ENCODE results near the gene ZNF550.

Gene ZNF550

GRCh38 chr19:57559404-57560025, at the start of gene ZNF550:
TSS of gene ZNF550 (minus strand) at chr19:57559863. CDS start at chr19:57559682, 181 bp downstream.
- DNase-seq: peak; percentile 86 to 91

- no peak for DNase-seq
Observed at GRCh38 chr19:57606931-57607330, 47.3 kb upstream of the ZNF550 start.

DNA sequence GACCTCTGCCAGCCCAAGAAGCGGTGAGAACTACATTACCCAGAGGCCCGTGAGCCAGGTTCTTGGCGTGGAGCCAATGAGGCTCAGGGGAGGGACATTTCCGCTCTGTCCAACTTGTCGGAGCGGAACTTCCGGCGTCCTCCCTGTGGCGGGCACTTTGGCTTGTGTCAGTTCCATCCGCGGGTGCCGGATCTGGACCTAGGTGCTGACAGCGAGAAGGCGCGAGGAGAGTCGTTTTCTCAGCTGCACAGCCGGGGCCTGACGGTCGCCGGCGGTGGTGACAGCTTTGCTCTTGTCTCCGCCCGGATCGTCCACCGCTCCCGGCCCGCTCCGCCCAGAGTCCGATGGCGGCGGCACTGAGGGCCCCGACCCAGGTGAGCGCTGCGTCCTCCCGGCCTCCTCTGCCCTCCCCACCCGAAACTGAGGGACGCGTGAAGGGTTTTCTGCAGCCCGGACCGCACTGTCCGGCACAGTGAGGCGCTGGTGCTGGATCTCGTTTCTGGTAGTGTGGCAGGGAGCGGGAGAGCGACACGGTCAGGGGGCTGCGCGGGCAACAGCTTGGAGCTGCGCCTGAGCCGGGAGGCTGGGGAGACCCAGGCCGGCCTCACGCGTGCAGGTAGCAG, 40.2 kb upstream of the ZNF550 start, which contains the start of gene ZNF530:
Gene ZNF530 (plus strand): TSS at position 125 of the 623 bp plus-strand sequence. CDS start 4,461 bp downstream, outside the sequence.
- DNase-seq: peak; percentile 91 to 94

DNA sequence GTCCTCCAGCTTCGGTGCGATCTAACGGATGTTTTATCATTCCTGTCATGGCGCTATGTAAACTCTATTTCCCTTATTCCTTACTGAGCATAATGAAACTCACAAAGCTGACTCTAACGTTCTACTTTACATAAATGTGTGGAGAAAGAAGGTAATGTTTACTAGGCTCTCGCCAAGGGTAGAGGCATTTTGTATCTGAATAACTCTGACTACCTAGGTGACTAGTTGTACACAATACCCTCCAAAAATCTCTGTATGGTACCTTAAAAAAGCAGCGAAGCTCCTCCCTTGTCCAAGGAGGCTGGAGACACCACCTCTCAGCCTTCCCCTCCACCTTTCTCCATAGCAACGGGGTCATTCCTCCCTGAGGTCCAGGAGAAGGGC, 39.7 kb upstream of the ZNF550 start:
- no peak for DNase-seq

DNA sequence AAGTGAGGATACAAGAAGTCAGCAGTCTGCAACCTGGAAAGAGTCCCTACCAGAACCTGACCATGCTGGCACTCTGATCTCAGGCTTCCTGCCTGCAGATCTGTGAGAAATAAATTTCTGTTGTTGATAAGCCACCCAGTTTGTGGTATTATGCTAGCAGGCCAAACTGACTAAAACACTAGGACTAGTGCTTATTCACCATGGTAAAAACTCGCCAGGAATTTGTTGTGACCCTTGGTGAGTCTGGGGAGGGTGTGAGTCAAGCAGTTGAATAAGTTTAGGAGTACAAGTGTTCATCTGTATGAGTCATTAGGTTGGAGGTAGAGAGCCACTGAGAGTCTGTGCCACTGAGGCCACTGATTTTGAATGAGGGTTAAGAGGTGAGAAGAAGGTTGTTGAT, 27.9 kb upstream of the ZNF550 start:
- no peak for DNase-seq

DNA sequence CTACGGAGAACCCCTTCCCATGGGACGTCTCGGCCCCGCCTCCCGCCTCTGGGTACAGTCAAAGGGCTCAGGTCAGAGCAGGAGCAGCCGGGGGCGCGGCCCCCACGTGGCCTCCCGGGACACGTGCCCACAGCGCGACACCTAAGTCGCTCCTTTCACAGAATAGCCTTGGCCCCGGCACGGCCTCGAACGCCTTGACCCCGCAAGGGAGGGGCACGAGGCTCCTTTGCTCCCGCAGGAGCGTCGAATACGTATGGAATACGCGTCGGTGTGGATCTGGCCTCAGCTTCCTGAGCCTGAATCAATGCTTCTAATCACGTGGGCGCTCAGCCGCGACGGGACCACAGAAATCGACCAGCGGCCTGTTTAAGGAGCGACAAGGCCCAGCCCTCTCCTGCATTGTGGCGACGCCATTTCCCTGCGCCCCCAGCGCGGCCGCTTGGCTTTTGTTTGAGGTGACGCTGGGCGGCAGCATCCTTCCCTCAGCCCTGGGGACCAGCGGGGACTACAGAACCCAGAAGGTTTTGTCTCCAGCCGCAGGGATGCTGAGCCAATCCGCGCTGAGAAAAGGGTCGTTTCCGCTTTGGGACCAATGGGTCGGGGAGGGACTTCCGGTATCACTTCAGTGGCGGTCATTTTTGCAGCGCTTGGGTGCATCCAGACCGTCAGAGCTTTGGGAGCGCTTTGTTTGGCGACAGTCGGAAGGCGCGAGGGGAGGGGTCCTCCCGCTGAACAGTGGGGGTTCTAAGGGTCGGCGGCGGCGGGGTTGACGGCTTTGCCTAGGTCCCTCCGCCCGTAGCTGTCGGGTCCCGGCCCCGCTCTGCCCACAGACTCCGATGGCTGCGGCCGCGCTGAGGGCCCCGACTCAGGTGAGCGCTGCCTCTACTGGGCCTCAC, 24.1 kb upstream of the ZNF550 start, which contains the start of gene ZIK1:
Gene ZIK1 (plus strand): TSS at position 625 of the 896 bp plus-strand sequence. CDS start 212 bp downstream, at position 837.
- peak; percentile 81 to 86 for DNase-seq

DNA sequence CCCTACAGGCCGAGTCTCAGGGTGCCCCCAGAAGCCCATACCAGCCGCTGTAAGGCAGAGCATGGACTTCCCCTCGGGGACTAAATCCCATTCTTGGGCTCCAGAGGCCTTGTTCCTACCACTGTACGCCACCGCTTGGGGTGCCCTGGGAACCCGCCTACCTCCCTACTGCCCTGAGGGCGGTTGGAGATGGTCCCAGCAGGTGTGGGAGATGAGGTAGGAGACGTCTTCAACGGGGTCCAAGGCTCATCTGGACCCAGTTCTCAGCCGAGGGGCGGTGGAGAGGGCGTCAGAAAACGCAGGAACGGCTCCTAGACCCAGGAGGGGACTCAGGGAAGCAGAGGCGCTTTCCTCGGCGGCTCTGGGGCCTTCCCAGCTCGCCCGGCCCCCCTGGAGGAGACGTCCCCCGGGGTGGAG, 23.4 kb upstream of the ZNF550 start:
- DNase-seq: no peak

DNA sequence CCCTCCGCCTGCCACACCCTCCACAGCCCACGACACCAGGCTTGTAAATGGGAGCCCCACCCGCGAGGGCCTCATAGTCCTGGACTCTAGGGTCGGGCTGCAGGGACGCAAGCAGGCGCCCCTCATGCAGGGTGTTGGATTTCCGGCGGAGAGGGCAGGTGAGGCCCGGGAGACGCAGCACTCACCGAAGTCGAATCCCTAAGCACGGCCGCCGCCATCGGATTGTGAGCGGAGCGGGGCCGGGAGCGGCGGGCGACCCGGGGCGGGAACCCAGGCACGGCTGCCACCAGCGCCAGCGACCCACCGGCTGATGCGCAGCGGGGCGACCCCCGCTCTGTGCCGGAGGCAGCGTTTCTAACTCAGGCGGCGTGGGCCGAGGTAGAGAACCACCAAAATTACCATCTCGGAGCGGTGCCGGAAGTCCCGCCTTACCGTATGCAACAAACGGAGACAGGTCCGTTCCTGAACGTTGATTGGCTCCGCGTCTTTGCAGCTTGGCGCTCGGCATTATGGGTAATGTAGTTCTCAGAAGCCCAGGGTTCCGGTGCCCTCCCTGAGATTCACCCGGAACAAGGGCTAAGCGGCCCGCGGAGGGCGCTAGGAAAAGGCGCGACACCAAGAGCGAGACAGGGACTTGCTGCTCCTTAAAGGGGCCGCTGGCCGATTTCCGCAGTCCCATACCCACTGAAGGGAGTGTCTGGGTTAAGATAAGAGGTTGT, 19.0 kb upstream of the ZNF550 start, which contains the start of gene ZNF416:
Gene ZNF416 (minus strand): TSS at position 425 of the 719 bp plus-strand sequence. CDS start 207 bp downstream, at position 218.
- peak; percentile 91 to 94 for DNase-seq

DNA sequence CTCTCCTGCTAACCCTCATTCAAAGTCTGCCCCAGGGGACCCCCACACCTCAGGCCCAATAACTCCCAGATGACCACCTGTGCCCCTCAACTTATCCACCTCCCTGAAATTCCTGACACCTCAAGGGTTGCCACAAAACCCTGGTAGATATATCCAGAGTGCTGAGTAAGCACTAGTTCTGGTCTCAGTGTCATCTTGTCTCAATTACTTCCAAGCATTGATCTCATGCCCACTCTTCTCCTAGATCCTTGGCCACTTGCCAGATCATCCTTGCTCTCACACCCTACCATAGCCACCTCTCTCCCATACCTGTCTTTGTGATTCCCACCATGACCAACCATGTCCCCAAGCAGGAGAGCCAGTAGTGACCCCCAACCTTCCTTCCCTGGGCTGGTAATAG, 17.0 kb upstream of the ZNF550 start:
- no peak for DNase-seq

DNA sequence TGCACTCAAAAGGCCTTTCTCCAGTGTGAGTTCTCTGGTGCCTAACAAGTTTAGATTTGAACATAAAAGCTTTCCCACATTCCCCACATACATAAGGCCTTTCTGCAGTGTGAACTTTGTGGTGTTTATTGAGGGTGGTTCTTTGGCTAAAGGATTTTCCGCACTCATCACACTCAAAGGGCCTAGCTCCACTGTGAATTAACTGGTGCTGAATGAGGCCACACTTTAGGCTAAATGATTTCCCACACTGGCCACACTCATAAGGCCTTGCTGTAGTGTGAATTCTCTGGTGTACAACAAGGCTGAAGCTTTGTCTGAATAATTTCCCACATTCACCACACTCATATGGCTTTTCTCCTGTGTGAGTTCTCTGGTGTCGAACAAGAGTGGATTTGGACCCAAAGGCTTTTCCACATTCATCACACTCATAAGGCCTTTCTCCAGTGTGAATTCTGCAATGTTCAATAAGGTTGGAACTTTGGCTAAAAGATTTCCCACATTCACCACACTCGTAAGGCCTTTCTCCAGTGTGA, 12.8 kb upstream of the ZNF550 start:
- no peak for DNase-seq

DNA sequence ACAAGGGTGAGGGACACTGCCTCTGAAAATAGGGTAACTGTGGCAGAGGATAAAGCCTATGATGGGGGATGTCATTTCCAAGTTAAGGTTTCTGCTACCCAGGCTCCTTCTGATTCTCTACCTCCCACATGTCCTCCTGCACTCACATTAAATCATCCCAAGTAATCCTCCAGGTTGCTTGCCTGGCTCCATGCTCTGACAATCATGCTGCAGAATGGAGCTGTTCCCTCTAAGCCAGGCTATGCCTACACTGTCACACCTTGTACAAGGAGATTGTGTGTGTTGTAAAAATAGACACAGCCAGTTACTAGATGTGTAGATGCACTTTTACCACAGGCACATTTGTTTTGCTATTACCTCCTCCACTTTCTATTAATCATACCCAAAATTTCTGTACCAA, 11.0 kb upstream of the ZNF550 start:
- DNase-seq: no peak

- DNase-seq: no peak
Observed at GRCh38 chr19:57566396-57567265, 7.0 kb upstream of the ZNF550 start.

DNA sequence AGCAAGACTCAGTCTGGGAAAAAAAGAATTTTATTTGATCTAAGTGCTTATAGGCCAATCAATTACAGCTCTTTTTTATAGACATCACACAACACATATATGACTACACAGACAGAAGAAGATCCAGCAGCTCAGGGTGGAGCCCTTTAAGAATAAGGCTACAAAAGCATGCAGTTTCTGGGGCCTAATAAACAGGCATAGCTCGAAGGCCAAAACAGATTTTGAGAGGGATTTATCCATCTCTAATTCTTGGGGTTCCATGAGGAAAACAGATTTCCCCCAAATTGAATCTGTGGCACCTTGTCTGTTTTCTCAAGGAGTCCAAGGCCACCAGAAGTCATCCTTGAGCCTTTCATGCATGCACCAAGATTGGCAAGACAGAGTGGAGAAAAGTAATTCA, 3.9 kb upstream of the ZNF550 start:
- no peak for DNase-seq

GRCh38 chr19:57560049-57560491, 407 bp upstream of the ZNF550 start:
- no peak for DNase-seq

- DNase-seq: peak; percentile 15 to 25
Observed at GRCh38 chr19:57559008-57559403, 657 bp downstream of the ZNF550 start.

- DNase-seq: no peak
Observed at GRCh38 chr19:57558525-57558924, 1.1 kb downstream of the ZNF550 start.

- DNase-seq: no peak
Observed at GRCh38 chr19:57557659-57558058, 2.0 kb downstream of the ZNF550 start.

GRCh38 chr19:57552432-57552831, 7.2 kb downstream of the ZNF550 start:
- DNase-seq: no peak

- no peak for DNase-seq
Observed at GRCh38 chr19:57546513-57546912, 13.2 kb downstream of the ZNF550 start.

- DNase-seq: no peak
Observed at GRCh38 chr19:57537953-57538547, 21.6 kb downstream of the ZNF550 start.
